Panc1 (cell line): ENCODE measurements around the gene MAD1L1. TPM values are rescaled to one million over a fixed set of nuclear protein-coding genes. Genes with fewer than 3 reads are reported as not detected.

Source experiments
- ATAC-seq: fragments of 200-7000 bp; cut with Tn5 transposase; 2 replicates; pipeline ENCODE4 v1.9.1; 2020; ENCODE audit warnings: mild to moderate bottlenecking, moderate library complexity
- BruUV-seq: library from RNA; stranded (reverse); fragments of 400-500 nt; replicated peaks from 2 replicates; lab custom pipeline; 2021; lab: Mats Ljungman, UMichigan
- CTCF ChIA-PET: fragments of 300-600 bp; sonication (Branson Sonifier 250); formaldehyde crosslinking; loops from one replicate; lab custom pipeline; 2022; ENCODE audit warnings: antibody characterized with exemption; lab: Charles Lee
- POLR2A ChIA-PET: fragments of 300-600 bp; sonication (Branson Sonifier 250); formaldehyde crosslinking; loops from one replicate; lab custom pipeline; 2022; ENCODE audit warnings: antibody characterized with exemption; lab: Charles Lee
- DNase-seq: peaks from one replicate; pipeline ENCODE4 v3.0.0-alpha.2; 2010; ENCODE audit warnings: low read depth, low spot score
- H3K27ac ChIP-seq: 2 replicates; pipeline ENCODE4 v1.5.1; 2011; ENCODE audit warnings: mild to moderate bottlenecking, low read length, inconsistent platforms
- H3K27me3 ChIP-seq: fragments of 200-500 bp; sonication (Bioruptor generic); 2 replicates; pipeline ENCODE4 v1.6.0; 2014; ENCODE audit warnings: low read length, inconsistent platforms; ENCODE audit not compliant: control insufficient read depth, insufficient read depth
- H3K36me3 ChIP-seq: fragments of 200-500 bp; sonication (Bioruptor generic); 2 replicates; pipeline ENCODE4 v1.5.1; 2014; ENCODE audit warnings: inconsistent platforms, mild to moderate bottlenecking, low read length, moderate library complexity; ENCODE audit not compliant: control insufficient read depth, insufficient read depth
- H3K4me1 ChIP-seq: 2 replicates; pipeline ENCODE4 v1.5.1; 2011; ENCODE audit warnings: inconsistent platforms, mild to moderate bottlenecking, low read length, moderate library complexity; ENCODE audit not compliant: control insufficient read depth, insufficient read depth
- H3K4me3 ChIP-seq, 2 experiments: 2 replicates each; pipeline ENCODE4 v1.5.1; 2011 to 2012; ENCODE audit warnings: low read depth in 2 of 2, low read length in 2 of 2, mild to moderate bottlenecking in 2 of 2, inconsistent platforms in 1 of 2, moderate library complexity in 1 of 2
- H3K9me3 ChIP-seq: fragments of 200-500 bp; sonication (Bioruptor generic); 2 replicates; pipeline ENCODE4 v1.5.1; 2014; ENCODE audit warnings: low read depth, mild to moderate bottlenecking, inconsistent platforms, low read length, moderate library complexity; ENCODE audit not compliant: control insufficient read depth, insufficient read depth
- CTCF ChIP-seq: fragments of 450-650 bp; IDR thresholded peaks from 2 replicates; pipeline ENCODE4 v1.5.1; 2017; ENCODE audit warnings: mild to moderate bottlenecking
- POLR2AphosphoS5 ChIP-seq: IDR thresholded peaks from 2 replicates; pipeline ENCODE4 v1.6.1; 2012; ENCODE audit warnings: mild to moderate bottlenecking, low read depth, low read length, moderate library complexity
- SIN3A ChIP-seq: IDR thresholded peaks from 2 replicates; pipeline ENCODE4 v1.6.1; 2012; ENCODE audit warnings: low read depth, mild to moderate bottlenecking, low read length, moderate library complexity, borderline replicate concordance; ENCODE audit not compliant: insufficient read depth
- TCF7L2 ChIP-seq: IDR thresholded peaks from 2 replicates; pipeline ENCODE4 v1.6.1; 2011; ENCODE audit warnings: mild to moderate bottlenecking, low read depth, low read length, inconsistent platforms
- in situ Hi-C: cut with HindIII; loops from 2 replicates; pipeline ENCODE4 v1.10.0; 2016; ENCODE audit warnings: low sequenced_read_pairs, low pct_unique_long_range_greater_than_20kb
- intact Hi-C: fragments of 100-400 bp; cut with micrococcal nuclease; formaldehyde crosslinking; loops from one replicate; pipeline ENCODE4 v1.10.0; 2022; ENCODE audit not compliant: unreplicated experiment
- total RNA-seq: library from RNA; stranded (reverse); gene quantifications from one replicate; pipeline ENCODE4 v1.2.1, GENCODE V29; 2021; ENCODE audit not compliant: unreplicated experiment
- TF ChIP-seq, protein P1 (sequence below), 2 experiments: IDR thresholded peaks; 2 replicates each; pipeline ENCODE4 v1.6.1; 2011 to 2012; ENCODE audit warnings: low read depth in 2 of 2, control low read depth in 1 of 2, low read length in 1 of 2, mild to moderate bottlenecking in 1 of 2, moderate library complexity in 1 of 2; ENCODE audit not compliant: insufficient read depth in 1 of 2

MAD1L1 gene
- total RNA-seq, 1 experiment from 2014 or later, result 70.8 TPM

- ATAC-seq (no peak), DNase-seq (no peak)
- Histone ChIP-seq H3K27ac (no peak overlapping the region), H3K27me3 (no peaks in the 10 kb centered on the region), H3K4me1 (no peaks in the 10 kb centered on the region), H3K36me3 (no peaks in the 10 kb centered on the region), H3K9me3 (no peaks in the 10 kb centered on the region), H3K4me3 (no peak overlapping the region)
- no TSS peak for BruUV-seq
- TF ChIP-seq SIN3A (no peak), POLR2AphosphoS5 (no peak), CTCF (no peak), TCF7L2 (no peak)
- TF ChIP-seq, protein P1, sequence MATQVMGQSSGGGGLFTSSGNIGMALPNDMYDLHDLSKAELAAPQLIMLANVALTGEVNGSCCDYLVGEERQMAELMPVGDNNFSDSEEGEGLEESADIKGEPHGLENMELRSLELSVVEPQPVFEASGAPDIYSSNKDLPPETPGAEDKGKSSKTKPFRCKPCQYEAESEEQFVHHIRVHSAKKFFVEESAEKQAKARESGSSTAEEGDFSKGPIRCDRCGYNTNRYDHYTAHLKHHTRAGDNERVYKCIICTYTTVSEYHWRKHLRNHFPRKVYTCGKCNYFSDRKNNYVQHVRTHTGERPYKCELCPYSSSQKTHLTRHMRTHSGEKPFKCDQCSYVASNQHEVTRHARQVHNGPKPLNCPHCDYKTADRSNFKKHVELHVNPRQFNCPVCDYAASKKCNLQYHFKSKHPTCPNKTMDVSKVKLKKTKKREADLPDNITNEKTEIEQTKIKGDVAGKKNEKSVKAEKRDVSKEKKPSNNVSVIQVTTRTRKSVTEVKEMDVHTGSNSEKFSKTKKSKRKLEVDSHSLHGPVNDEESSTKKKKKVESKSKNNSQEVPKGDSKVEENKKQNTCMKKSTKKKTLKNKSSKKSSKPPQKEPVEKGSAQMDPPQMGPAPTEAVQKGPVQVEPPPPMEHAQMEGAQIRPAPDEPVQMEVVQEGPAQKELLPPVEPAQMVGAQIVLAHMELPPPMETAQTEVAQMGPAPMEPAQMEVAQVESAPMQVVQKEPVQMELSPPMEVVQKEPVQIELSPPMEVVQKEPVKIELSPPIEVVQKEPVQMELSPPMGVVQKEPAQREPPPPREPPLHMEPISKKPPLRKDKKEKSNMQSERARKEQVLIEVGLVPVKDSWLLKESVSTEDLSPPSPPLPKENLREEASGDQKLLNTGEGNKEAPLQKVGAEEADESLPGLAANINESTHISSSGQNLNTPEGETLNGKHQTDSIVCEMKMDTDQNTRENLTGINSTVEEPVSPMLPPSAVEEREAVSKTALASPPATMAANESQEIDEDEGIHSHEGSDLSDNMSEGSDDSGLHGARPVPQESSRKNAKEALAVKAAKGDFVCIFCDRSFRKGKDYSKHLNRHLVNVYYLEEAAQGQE (IDR thresholded peaks at IDR 0.05; ENCODE audit: insufficient read depth in 1 of 2, low read depth in 2 of 2, low read length in 1 of 2), result no peak
- ChIA-PET POLR2A (no interaction called here), CTCF (no interaction called here)
- in situ Hi-C loops, result no loop called here
- intact Hi-C loops, result no loop called here
Measured at GRCh38 chr7:1944619-1945210, 288.0 kb downstream of the MAD1L1 start.

DNA sequence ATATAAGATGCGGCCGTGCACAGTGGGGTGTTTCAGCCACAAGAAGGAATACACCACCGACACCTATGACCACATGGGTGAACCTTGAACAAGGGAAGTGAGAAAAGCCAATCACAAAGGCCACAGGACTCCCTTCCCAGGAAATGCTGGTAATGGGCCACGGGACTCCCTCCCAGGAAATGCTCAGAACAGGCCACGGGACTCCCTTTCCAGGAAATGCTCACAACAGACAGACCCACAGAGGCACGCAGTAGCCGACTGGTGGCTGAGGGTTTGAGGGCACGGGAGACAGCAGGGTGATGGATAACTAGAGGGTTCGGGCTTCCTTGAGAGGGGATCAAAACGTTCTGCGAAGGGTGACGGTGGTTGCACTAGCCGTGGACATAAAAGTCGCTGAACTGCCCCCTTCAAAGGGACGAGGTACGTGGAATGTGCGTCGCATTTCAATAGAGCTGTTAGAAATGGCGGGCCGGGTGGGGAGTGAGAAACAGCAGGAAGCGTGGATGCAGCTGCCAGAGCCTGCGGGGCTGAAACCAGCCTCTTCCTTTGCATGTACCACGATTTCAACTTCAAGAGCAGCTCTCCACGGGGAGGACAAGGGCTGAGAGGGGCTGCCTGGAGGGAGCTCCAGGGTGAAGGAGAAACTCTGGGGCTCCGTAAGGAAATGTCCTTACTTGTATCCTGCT lies 288.7 kb downstream of the MAD1L1 start:
- DNase-seq, result no peak
- no peak for ATAC-seq
- POLR2A ChIA-PET, result no interaction called here
- H3K36me3 ChIP-seq, result no peaks in the 10 kb centered on the region
- CTCF ChIA-PET, result no interaction called here
- intact Hi-C loops, result no loop called here
- H3K27ac ChIP-seq, result no peak overlapping the region
- in situ Hi-C loops, result no loop called here
- H3K27me3 ChIP-seq, result no peaks in the 10 kb centered on the region
- no peaks in the 10 kb centered on the region for H3K9me3 ChIP-seq
- H3K4me1 ChIP-seq, result no peaks in the 10 kb centered on the region
- no peak for TF ChIP-seq CTCF
- TF ChIP-seq, protein P1 (IDR thresholded peaks at IDR 0.05; ENCODE audit: insufficient read depth in 1 of 2, low read depth in 2 of 2, low read length in 1 of 2), result no peak
- no peak for TF ChIP-seq SIN3A
- TF ChIP-seq POLR2AphosphoS5, result no peak
- BruUV-seq, result no TSS peak
- no peak overlapping the region for H3K4me3 ChIP-seq
